Left lung (tissue), 10 donors: ENCODE measurements around the gene CWC22. TPM values are rescaled to one million over a fixed set of nuclear protein-coding genes. Genes with fewer than 3 reads are reported as not detected.

ENCODE experiments used
- ATAC-seq: fragments of 200-7000 bp; cut with Tn5 transposase; one replicate; pipeline ENCODE4 v1.9.1; 2020; ENCODE audit warnings: moderate library complexity
- DNase-seq, 4 donors: peaks; one replicate each; pipeline ENCODE4 v3.0.0-alpha.2; 2013 to 2020
- H3K27ac ChIP-seq, 2 donors: fragments of 200-600 bp; sonication (generic) in 1 of 2; one replicate each; pipeline versions ENCODE4 v1.5.0 to v1.8.0; 2020 to 2021
- H3K27me3 ChIP-seq, 2 donors: fragments of 200-600 bp; sonication (generic) in 1 of 2; one replicate each; pipeline versions ENCODE4 v1.5.0 to v1.8.0; 2020 to 2021
- H3K36me3 ChIP-seq, 2 donors: fragments of 200-600 bp; sonication (generic) in 1 of 2; one replicate each; pipeline versions ENCODE4 v1.5.0 to v1.8.0; 2020 to 2021
- H3K4me1 ChIP-seq, 2 donors: fragments of 200-600 bp; one replicate each; pipeline ENCODE4 v1.8.0; 2021
- H3K4me3 ChIP-seq, 2 donors: fragments of 200-600 bp; sonication (generic) in 1 of 2; one replicate each; pipeline versions ENCODE4 v1.5.0 to v1.8.0; 2020 to 2021; ENCODE audit warnings: mild to moderate bottlenecking in 1 of 2
- H3K9me3 ChIP-seq, 2 donors: fragments of 200-600 bp; sonication (generic) in 1 of 2; one replicate each; pipeline versions ENCODE4 v1.5.0 to v1.8.0; 2020 to 2021
- CTCF ChIP-seq, 2 donors: fragments of 200-600 bp; sonication (generic) in 1 of 2; IDR thresholded peaks; one replicate each; pipeline versions ENCODE4 v1.5.0 to v1.8.0; 2021; ENCODE audit warnings: antibody characterized with exemption in 2 of 2
- intact Hi-C, 2 donors: fragments of 100-400 bp; cut with DNase I; formaldehyde crosslinking; loops; one replicate each; pipeline versions ENCODE4 v1.11.2 to v1.14.2; 2022
- polyA plus RNA-seq, 6 donors: library from polyadenylated mRNA; unstranded; fragments of 120-200 nt; gene quantifications; one replicate each; pipeline ENCODE4 v1.2.1, GENCODE V29; 2013; ENCODE audit not compliant: insufficient read length in 6 of 6
- total RNA-seq, 2 donors: library from RNA; stranded (reverse); fragmentation: NEBNext Ultra II Directional; extraction: Animal tissue kit (Norgen Biotek cat#: 25700); gene quantifications; one replicate each; pipeline ENCODE4 v1.2.1, GENCODE V29; 2021
- donor health status: DM: no; HTN: yes; CAD: no.
- donor health status: DM: no; HTN: no; CAD: no.

Gene CWC22
- total and polyA plus RNA-seq, 8 donors, result 13.9 to 42.8 (median 37.8) TPM

GRCh38 chr2:180000434-180000833 lies 6.7 kb downstream of the CWC22 start:
- Histone ChIP-seq H3K9me3 (no peaks in the 10 kb centered on the region), H3K4me3 (no peak overlapping the region), H3K27ac (no peak overlapping the region), H3K36me3 (no peaks in the 10 kb centered on the region), H3K27me3 (no peaks in the 10 kb centered on the region), H3K4me1 (peaks cover 0 to 44% of the 10 kb centered on the region in 2 donors)
- TF ChIP-seq CTCF (IDR thresholded peaks at IDR 0.05), result no peak
- no peak for DNase-seq
- intact Hi-C loops, result no loop called here
- peak; percentile 41 for ATAC-seq

GRCh38 chr2:179999000-179999399 lies 8.1 kb downstream of the CWC22 start:
- Histone ChIP-seq H3K27ac (no peak overlapping the region), H3K27me3 (no peaks in the 10 kb centered on the region), H3K36me3 (no peaks in the 10 kb centered on the region), H3K4me3 (no peak overlapping the region), H3K4me1 (peaks cover 0 to 30% of the 10 kb centered on the region in 2 donors), H3K9me3 (no peaks in the 10 kb centered on the region)
- ATAC-seq (no peak), DNase-seq (no peak)
- no peak for TF ChIP-seq CTCF (IDR thresholded peaks at IDR 0.05)
- intact Hi-C loops, result no loop called here

- Histone ChIP-seq H3K27me3 (no peaks in the 10 kb centered on the region), H3K4me1 (peaks cover 0 to under 1% of the 10 kb centered on the region in 2 donors), H3K9me3 (no peaks in the 10 kb centered on the region), H3K36me3 (peaks cover 0 to 16% of the 10 kb centered on the region in 2 donors), H3K27ac (no peak overlapping the region), H3K4me3 (no peak overlapping the region)
- intact Hi-C loops, result no loop called here
- no peak for TF ChIP-seq CTCF (IDR thresholded peaks at IDR 0.05)
- DNase-seq (no peak), ATAC-seq (no peak)
These were observed 11.2 kb downstream of the CWC22 start for GRCh38 chr2:179995741-179996515.

GRCh38 chr2:179991344-179991743 lies 15.8 kb downstream of the CWC22 start:
- Histone ChIP-seq H3K36me3 (peaks cover 0 to 35% of the 10 kb centered on the region in 2 donors), H3K4me3 (no peak overlapping the region), H3K4me1 (no peaks in the 10 kb centered on the region), H3K9me3 (no peaks in the 10 kb centered on the region), H3K27ac (no peak overlapping the region), H3K27me3 (no peaks in the 10 kb centered on the region)
- TF ChIP-seq CTCF (IDR thresholded peaks at IDR 0.05), result no peak
- intact Hi-C loops, result no loop called here
- ATAC-seq (no peak), DNase-seq (no peak)

GRCh38 chr2:179990676-179991317 lies 16.3 kb downstream of the CWC22 start:
- TF ChIP-seq CTCF (IDR thresholded peaks at IDR 0.05), result no peak
- Histone ChIP-seq H3K9me3 (no peaks in the 10 kb centered on the region), H3K36me3 (peaks cover 0 to 41% of the 10 kb centered on the region in 2 donors), H3K27ac (no peak overlapping the region), H3K27me3 (no peaks in the 10 kb centered on the region), H3K4me3 (no peak overlapping the region), H3K4me1 (no peaks in the 10 kb centered on the region)
- ATAC-seq (no peak), DNase-seq (no peak)
- intact Hi-C loops, result no loop called here
